T-helper 1 cell treated with Interleukin-12 subunit alpha and Interleukin-12 subunit beta and Interleukin-4 antibody, amounts not matched to agents 30 ng/mL and 1 ng/mL, for 36 hours (primary cell): ENCODE results near the gene ACTL7A. TPM values are rescaled to one million over a fixed set of nuclear protein-coding genes. Genes with fewer than 3 reads are reported as not detected.
"Not testable (repeated sequence)": the region's sequence is repeated elsewhere in the genome, so short reads cannot be mapped to it uniquely, and the experiment has no call there.

Experiments used
- intact Hi-C: fragments of 100-400 bp; cut with micrococcal nuclease; formaldehyde crosslinking; loops from one replicate; pipeline ENCODE4 v1.15.1; 2024
- total RNA-seq: library from RNA; stranded (reverse); gene quantifications from 2 replicates; pipeline ENCODE4 v1.2.3, GENCODE V29; 2022

ACTL7A gene
- total RNA-seq, 1 donor from 2014 or later: not detected

DNA sequence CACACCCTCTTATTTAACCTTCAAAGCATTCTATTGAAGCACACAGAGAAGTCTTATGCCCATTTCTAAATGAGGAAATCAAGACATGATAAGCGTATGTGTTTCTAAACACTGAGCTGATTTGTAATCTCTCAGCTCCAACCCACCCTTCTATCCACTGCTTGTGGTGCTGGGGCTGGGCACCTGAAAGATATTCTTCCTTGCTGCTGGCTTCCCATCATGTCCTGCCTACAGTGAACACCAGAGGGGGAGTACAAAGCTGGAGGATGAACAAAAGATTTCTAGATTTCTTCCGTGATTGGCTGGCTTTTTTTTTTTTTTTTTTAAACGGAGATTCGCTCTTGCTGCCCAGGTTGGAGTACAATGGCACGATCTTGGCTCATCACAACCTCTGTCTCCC lies 14.4 kb downstream of the ACTL7A start:
- intact Hi-C loops: no loop called here

- intact Hi-C loops: no loop called here
These were observed 15.5 kb downstream of the ACTL7A start for GRCh38 chr9:108877524-108877923.

GRCh38 chr9:108880738-108881316 lies 18.8 kb downstream of the ACTL7A start:
- intact Hi-C loops: no loop called here

- intact Hi-C loops: no loop called here
These were observed 20.2 kb downstream of the ACTL7A start for GRCh38 chr9:108882052-108882888.

DNA sequence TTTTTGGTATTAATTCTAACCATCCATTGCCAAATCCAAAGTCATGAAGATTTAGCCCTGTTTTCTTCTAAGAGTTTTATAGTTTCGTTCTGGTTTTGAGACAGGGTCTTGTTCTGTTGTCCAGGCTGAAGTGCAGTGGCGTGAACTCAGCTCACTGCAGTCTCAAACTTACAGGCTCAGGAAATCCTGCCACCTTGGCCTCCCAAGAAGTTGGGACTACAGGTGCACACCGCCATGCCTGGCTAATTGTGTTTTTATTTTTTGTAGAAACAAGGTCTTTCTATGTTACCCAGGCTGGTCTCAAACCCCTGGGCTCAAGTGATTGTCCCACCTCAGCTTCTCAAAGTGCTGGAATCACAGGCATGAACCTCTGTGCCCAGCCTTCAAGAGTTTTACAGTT lies 21.0 kb downstream of the ACTL7A start:
- intact Hi-C loops: no loop called here

- intact Hi-C loops: loop anchor here (1.0 kb wide), 1 partner anchor 17 kb away; no protein-coding TSS in a partner anchor
These were observed 22.6 kb downstream of the ACTL7A start for GRCh38 chr9:108884701-108885100.

DNA sequence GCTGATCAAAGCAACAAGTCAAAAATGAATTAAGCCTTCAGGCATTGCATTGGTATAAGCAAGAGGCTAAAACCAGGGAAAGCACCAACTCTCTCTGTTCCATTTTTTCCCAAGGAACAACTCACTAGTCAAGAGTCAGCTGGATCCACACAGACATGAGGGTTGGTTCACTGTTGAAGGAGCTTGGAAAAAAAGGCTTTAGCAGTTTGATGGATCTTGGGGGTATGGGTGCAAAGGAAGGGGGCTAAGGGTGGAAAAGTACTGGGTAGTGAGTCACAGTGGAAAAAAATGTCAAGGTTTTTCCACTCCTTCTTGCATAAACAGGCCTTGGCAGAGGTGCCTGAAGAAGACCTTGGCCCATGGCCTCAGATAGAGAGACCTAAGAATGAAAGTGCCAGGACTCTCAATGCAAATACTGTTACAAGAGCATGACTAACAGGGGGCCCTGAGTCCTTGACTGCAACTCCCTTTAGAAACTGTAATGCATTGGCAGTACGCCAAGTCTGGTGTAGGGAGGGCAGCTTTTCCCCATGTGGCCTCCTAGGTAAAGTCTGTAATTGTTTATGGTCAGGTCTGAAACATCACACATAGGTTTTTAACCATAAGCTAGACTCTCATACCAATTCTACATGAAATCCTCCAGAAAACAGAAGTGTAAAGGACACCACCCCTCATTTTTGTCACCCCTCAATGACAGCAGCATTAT lies 23.7 kb downstream of the ACTL7A start:
- intact Hi-C loops: loop anchor here (1.0 kb wide), 1 partner anchor 18 kb away; no protein-coding TSS in a partner anchor

DNA sequence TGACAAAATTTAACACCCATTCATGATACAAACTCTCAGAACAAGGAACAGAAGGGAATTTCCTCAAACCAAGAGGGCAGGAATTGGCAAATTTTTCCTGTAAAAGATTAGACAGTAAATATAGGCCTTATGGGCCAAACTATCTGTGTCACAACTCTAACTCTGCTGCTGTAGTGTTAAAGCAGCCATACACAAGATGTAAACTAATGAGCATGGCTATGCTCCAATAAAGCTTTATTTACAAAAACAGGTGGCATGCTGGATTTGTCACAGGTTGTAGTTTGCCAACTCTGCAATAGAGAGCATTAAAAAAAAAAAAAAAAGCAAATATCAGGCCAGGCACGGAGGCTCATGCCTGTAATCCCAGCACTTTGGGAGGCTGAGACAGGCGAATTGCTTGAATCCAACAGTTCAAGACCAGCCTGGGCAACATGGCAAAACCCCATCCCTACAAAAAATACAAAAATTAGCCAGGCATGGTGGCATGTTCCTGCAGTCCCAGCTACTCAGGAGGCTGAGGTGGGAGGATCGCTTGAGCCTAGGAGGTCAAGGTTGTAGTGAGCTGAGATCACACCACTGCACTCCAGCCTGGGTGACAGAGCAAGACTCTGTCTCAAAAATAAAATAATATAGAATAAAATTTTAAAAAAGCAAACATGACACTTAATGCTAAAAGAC lies 24.7 kb downstream of the ACTL7A start:
- intact Hi-C loops: not testable (repeated sequence)

DNA sequence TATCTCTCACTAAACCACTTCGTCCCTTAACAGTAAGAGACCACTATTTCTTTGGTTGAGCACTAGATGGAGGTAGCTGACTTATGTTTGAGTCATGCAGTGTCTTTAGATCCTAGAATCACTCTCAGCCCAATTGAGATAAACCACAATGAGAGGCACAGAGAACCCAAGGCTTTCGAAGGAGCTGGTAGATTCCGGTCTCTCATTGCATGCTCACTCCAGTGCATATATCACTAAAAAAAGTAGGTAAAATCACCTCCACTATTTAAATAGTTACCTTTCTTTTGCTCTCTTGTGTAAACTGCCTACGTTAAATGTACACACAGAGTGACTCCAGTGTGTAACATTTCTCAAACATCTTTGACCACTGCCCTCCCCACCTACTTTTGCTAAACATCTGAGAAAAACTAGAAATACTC lies 27.6 kb downstream of the ACTL7A start:
- intact Hi-C loops: loop anchor here (1.0 kb wide), 1 partner anchor 432 kb away; the partner anchor contains the start of gene EPB41L4B

- intact Hi-C loops: no loop called here
These were observed 32.3 kb downstream of the ACTL7A start for GRCh38 chr9:108894225-108894997.

DNA sequence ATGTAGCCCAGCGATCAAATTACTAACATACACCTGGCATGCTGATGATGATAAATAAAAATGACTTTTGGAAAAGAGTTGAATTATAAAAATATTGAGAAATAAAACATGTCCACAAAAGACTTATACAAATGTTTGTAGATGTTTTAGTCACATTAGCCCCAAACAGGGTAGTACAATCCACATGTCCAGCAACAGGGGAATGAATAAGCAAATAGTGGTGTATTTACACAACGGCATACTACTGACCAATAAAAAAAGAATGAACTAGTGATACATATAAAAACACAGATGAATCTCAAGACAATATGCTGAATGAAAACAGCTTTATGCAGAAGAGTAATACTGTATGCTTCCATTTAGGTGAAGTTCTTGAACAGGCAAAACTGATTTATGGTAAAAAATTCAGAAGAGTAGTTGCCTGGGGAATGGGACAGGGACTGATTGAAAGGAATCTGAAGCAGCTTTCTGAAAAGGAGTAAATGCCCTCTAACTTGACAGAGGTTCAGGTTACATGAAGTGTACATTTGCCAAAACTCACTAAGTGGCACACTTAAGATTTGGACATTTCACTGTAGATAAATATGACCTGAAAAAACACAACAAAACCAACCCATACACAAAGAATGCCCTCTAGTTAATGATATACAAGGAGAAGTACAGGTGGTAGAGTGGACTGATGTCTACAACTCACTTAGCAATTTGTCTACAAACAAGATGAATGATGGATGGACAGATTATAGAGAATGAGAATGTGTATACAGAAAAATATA lies 35.4 kb downstream of the ACTL7A start:
- intact Hi-C loops: no loop called here

DNA sequence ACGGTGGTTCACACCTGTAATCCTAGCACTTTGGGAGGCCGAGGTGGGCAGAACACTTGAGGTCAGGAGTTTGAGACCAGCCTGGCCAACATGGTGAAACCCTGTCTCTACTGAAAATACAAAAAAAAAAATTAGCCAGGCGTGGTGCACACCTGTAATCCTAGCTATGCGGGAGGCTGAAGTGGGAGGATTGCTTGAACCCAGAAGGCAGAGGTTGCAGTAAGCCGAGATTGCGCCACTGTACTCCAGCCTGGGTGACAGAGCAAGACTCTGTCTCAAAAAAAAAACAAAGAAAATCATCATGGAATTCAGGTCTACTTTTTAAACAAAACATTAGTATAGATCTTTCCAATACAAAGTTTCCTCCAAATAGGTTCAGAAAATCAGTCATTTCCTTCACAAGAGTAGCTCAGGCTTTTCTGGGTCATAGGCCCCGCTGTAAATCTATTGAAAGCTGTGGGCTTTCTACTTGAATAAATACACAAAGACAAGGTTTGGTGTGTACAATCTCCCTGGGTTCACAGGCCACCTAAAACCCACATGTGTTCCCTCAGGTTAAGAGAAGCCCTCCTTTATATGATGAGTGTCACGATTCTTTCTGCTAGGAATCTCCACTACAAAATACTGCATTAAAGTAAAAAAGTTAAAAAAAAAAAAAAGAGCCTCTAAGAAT lies 37.1 kb downstream of the ACTL7A start:
- intact Hi-C loops: not testable (repeated sequence)

DNA sequence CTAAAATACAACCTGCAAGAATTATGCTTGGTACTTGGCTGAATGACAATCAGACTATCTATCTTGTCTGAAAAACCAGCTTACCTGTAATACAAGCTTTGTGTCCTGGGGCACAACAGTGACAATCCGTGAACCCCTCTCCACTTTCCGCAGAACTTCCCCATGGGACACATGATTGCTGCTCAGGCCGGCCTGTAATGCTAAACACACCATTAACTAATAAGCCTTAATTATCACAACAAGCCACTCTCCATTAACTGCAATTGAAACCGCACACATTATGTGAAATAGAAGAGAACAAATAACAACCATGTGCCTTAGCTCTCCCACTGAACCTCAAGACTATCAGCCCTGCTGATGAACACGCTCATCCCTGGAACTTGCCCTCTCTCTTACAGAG lies 38.1 kb downstream of the ACTL7A start:
- intact Hi-C loops: no loop called here

- intact Hi-C loops: no loop called here
These were observed 41.5 kb downstream of the ACTL7A start for GRCh38 chr9:108903420-108904103.

DNA sequence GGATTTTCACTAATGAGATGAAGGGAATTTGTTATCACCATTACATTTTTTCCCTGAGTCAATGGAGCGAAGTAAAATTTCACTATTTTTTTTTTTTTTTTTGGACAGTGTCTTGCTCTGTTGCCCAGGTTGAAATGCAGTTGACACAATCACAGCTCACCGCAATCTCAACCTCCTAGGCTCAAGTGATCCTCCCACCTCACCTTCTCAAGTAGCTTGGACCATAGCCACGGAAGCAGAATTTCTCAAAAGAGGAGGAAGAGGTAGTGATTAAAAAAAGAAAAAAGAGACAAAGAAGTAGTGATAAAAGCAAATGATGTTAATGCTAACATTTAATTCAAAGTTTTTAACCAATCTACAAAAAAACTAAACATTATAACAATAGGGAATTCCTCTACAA lies 42.1 kb downstream of the ACTL7A start:
- intact Hi-C loops: no loop called here

DNA sequence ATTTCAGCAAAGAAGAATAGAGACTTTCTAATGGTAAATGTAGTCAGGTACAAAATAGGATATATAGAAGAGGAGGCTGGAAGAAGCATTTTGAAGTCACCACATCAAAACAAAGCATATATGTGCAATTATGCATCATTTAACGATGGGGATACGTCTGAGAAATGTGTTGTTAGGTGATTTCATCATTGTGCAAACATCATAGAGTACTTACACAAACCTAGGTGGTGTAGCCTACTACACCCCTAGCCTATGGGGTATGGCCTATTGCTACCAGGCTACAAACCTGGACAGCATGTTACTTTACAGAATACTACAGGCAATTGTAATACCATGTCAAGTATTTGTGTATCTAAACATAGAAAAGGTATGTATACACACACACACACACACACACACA lies 43.4 kb downstream of the ACTL7A start:
- intact Hi-C loops: no loop called here

DNA sequence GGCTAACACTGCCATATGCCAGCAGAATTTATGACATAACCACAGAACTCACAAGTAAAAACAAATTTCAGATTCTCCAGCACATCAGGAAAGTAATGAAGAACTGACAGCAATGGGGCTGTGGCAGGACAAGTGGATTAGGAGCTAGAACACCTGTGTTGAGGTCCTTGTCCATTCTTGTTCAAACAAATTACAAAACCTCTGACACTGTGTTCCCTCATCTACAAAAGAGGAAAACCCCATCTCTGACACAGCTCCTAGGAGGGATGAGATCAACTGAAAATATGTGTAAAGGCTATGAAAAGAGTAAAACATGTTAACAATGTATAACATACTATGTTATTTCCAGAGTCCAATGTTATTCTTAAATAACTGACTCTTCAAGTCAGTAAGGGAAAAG lies 48.3 kb downstream of the ACTL7A start:
- intact Hi-C loops: no loop called here

GRCh38 chr9:108910914-108911313 lies 48.8 kb downstream of the ACTL7A start:
- intact Hi-C loops: no loop called here

GRCh38 chr9:108911820-108912219 lies 49.8 kb downstream of the ACTL7A start:
- intact Hi-C loops: no loop called here
